GM23248 (cell line): ENCODE measurements around the gene SPPL2C. TPM values are rescaled to one million over a fixed set of nuclear protein-coding genes. Genes with fewer than 3 reads are reported as not detected.

Experiments
- DNase-seq: peaks from one replicate; pipeline ENCODE4 v3.0.0-alpha.2; 2015
- H2AFZ ChIP-seq: fragments of 200-600 bp; sonication (generic); 2 replicates; pipeline ENCODE4 v1.6.1; 2016; ENCODE audit warnings: antibody characterized with exemption
- H3F3A ChIP-seq: fragments of 200-600 bp; sonication (generic); 2 replicates; pipeline ENCODE4 v1.6.1; 2016; ENCODE audit warnings: mild to moderate bottlenecking, antibody characterized with exemption, mixed run types; ENCODE audit not compliant: insufficient read depth
- H3K27ac ChIP-seq: fragments of 200-600 bp; sonication (generic); 2 replicates; pipeline ENCODE4 v1.5.1; 2016; ENCODE audit warnings: mild to moderate bottlenecking
- H3K27me3 ChIP-seq: fragments of 200-600 bp; sonication (generic); replicated peaks from 2 replicates; pipeline ENCODE4 v1.6.1; 2016; ENCODE audit warnings: mild to moderate bottlenecking; ENCODE audit not compliant: insufficient read depth
- H3K36me3 ChIP-seq: fragments of 200-600 bp; sonication (generic); 2 replicates; pipeline ENCODE4 v1.6.1; 2016; ENCODE audit warnings: low read depth, mild to moderate bottlenecking
- H3K4me1 ChIP-seq: fragments of 200-600 bp; sonication (generic); 2 replicates; pipeline ENCODE4 v1.6.1; 2016; ENCODE audit warnings: mild to moderate bottlenecking; ENCODE audit not compliant: insufficient read depth
- H3K4me2 ChIP-seq: fragments of 200-600 bp; sonication (generic); one replicate; pipeline ENCODE4 v1.6.1; 2016; ENCODE audit warnings: mild to moderate bottlenecking; ENCODE audit not compliant: unreplicated experiment
- H3K4me3 ChIP-seq: fragments of 200-600 bp; sonication (generic); 2 replicates; pipeline ENCODE4 v1.5.1; 2016; ENCODE audit warnings: mild to moderate bottlenecking
- H3K79me2 ChIP-seq: fragments of 200-600 bp; sonication (generic); 2 replicates; pipeline ENCODE4 v1.6.1; 2016; ENCODE audit warnings: mild to moderate bottlenecking; ENCODE audit not compliant: insufficient read depth
- H3K9ac ChIP-seq: fragments of 200-600 bp; sonication (generic); 2 replicates; pipeline ENCODE4 v1.6.1; 2016; ENCODE audit warnings: mild to moderate bottlenecking
- H3K9me2 ChIP-seq: fragments of 200-600 bp; sonication (generic); 2 replicates; pipeline ENCODE4 v1.6.1; 2016; ENCODE audit warnings: mixed run types, mild to moderate bottlenecking, moderate library complexity; ENCODE audit not compliant: insufficient read depth
- H3K9me3 ChIP-seq: fragments of 200-600 bp; sonication (generic); one replicate; pipeline ENCODE4 v1.6.1; 2017; ENCODE audit warnings: low read depth
- H4K20me1 ChIP-seq: fragments of 200-600 bp; sonication (generic); 2 replicates; pipeline ENCODE4 v1.6.0; 2016; ENCODE audit not compliant: insufficient read depth
- EZH2 ChIP-seq: fragments of 200-600 bp; sonication (generic); IDR thresholded peaks from 2 replicates; pipeline ENCODE4 v1.6.1; 2018; ENCODE audit warnings: antibody characterized with exemption, mild to moderate bottlenecking; ENCODE audit not compliant: insufficient read depth, poor library complexity, severe bottlenecking
- EZH2phosphoT487 ChIP-seq: fragments of 200-600 bp; sonication (generic); IDR thresholded peaks from 2 replicates; pipeline ENCODE4 v1.6.1; 2018; ENCODE audit warnings: antibody characterized with exemption, moderate library complexity, mild to moderate bottlenecking, low read depth; ENCODE audit not compliant: insufficient read depth
- WGBS, 2 experiments: methylation state at CpG; one replicate each; pipeline ENCODE4 v1.1.6; 2015 to 2017; ENCODE audit warnings: low lambda C conversion rate in 2 of 2, low coverage in 1 of 2; ENCODE audit errors: missing lambda C conversion rate in 2 of 2; 5-methylcytosine and 5-hydroxymethylcytosine counted together
- in situ Hi-C: fragments of 300-500 bp; cut with MboI; formaldehyde crosslinking; loops from 2 replicates; pipeline ENCODE4 v1.15.0; 2020
- polyA plus RNA-seq: library from polyadenylated mRNA; unstranded; fragments of >200 nt; fragmentation: Nextera tagmentation; extraction: Ambion mirVana; gene quantifications from 2 replicates; pipeline ENCODE4 v1.2.1, GENCODE V29; 2016
- total RNA-seq: library from RNA; depleted of rRNA; stranded (reverse); fragments of >200 nt; shearing (Covaris generic); gene quantifications from 2 replicates; pipeline ENCODE4 v1.2.3, GENCODE V29; 2014; rRNA removed

Gene SPPL2C, protein sequence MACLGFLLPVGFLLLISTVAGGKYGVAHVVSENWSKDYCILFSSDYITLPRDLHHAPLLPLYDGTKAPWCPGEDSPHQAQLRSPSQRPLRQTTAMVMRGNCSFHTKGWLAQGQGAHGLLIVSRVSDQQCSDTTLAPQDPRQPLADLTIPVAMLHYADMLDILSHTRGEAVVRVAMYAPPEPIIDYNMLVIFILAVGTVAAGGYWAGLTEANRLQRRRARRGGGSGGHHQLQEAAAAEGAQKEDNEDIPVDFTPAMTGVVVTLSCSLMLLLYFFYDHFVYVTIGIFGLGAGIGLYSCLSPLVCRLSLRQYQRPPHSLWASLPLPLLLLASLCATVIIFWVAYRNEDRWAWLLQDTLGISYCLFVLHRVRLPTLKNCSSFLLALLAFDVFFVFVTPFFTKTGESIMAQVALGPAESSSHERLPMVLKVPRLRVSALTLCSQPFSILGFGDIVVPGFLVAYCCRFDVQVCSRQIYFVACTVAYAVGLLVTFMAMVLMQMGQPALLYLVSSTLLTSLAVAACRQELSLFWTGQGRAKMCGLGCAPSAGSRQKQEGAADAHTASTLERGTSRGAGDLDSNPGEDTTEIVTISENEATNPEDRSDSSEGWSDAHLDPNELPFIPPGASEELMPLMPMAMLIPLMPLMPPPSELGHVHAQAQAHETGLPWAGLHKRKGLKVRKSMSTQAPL
- total RNA-seq (not detected in 2 replicates), polyA plus RNA-seq (not detected in 2 replicates)

DNA sequence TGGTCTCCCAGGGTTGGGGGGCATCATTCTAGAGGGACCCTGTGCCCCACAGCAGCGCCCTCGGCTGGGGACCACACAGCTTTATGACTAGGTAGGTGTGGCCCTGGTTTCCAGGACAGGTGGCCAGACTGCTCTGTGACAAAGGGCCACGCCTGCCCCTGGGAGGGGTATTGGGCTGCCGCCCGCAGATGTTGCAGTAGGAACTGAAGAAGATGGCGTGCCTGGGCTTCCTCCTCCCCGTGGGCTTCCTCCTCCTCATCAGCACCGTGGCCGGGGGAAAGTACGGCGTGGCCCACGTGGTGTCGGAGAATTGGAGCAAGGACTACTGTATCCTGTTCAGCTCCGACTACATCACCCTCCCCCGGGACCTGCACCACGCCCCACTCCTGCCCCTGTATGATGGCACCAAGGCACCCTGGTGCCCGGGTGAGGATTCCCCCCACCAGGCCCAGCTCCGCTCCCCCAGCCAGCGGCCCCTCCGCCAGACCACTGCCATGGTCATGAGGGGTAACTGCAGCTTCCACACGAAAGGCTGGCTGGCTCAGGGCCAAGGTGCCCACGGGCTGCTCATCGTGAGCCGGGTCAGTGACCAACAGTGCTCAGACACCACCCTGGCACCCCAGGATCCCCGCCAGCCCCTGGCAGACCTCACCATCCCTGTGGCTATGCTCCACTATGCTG, at the start of gene SPPL2C:
Gene SPPL2C (plus strand): TSS at position 187 of the 681 bp plus-strand sequence. CDS start 26 bp downstream, at position 213.
- no peak for TF ChIP-seq EZH2phosphoT487
- no peak for TF ChIP-seq EZH2
- 0 out of 2 replicates have a peak, but pooled peaks cover 19% of the 10 kb centered on the region for H3K27me3 ChIP-seq
- no peaks in the 10 kb centered on the region for H3K36me3 ChIP-seq
- H4K20me1 ChIP-seq = no peaks in the 10 kb centered on the region
- WGBS, 2 experiments = 62 to 66% methylated on average over 25 of the region's 25 CpGs
- in situ Hi-C loops = loop anchor here (25.0 kb wide), 1 partner anchor 417 kb away; no protein-coding TSS in a partner anchor
- no peak for DNase-seq
- H3K79me2 ChIP-seq = no peaks in the 10 kb centered on the region
- H3F3A ChIP-seq = no peaks in the 10 kb centered on the region
- no peak within 1 kb of the TSS for H3K4me3 ChIP-seq
- H3K4me1 ChIP-seq = no peaks in the 10 kb centered on the region
- no peaks in the 10 kb centered on the region for H3K9me3 ChIP-seq
- no peak within 1 kb of the TSS for H2AFZ ChIP-seq
- no peak within 1 kb of the TSS for H3K4me2 ChIP-seq
- H3K9ac ChIP-seq = no peak within 1 kb of the TSS
- no peak within 1 kb of the TSS for H3K27ac ChIP-seq
- no peaks in the 10 kb centered on the region for H3K9me2 ChIP-seq

DNA sequence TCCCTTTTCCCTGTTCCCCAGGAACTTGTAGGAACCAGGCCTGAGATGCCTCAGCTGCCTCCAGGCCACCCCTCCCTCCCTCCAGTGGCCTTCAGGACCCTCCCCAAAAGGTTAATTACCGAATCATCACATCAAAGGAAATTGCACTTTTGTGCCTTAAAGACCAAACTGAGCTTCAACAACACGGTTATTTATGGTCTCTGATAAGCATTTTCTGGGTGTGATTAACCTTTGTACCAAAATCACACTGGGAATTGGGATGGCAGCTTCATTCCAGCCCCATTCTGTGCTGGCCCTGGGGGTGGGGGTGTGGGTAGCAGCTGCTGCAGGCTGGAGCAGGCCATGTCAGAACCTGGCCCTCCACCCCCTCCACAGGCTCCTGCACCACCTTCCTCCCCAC, 43.9 kb upstream of the SPPL2C start:
- 25 to 51% methylated on average over 2 of the region's 2 CpGs for WGBS, 2 experiments
- no peak overlapping the region for H3K27ac ChIP-seq
- H2AFZ ChIP-seq = no peak overlapping the region
- no peak overlapping the region for H3K4me3 ChIP-seq
- in situ Hi-C loops = no loop called here
- H3F3A ChIP-seq = no peaks in the 10 kb centered on the region
- peaks cover 37% of the 10 kb centered on the region for H3K27me3 ChIP-seq
- H3K9ac ChIP-seq = no peak overlapping the region
- TF ChIP-seq EZH2phosphoT487 (no peak), EZH2 (no peak)
- no peak for DNase-seq
- H4K20me1 ChIP-seq = no peaks in the 10 kb centered on the region
- H3K4me1 ChIP-seq = no peaks in the 10 kb centered on the region
- no peaks in the 10 kb centered on the region for H3K9me3 ChIP-seq
- H3K79me2 ChIP-seq = no peaks in the 10 kb centered on the region
- no peaks in the 10 kb centered on the region for H3K9me2 ChIP-seq
- no peaks in the 10 kb centered on the region for H3K36me3 ChIP-seq
- no peak overlapping the region for H3K4me2 ChIP-seq

DNA sequence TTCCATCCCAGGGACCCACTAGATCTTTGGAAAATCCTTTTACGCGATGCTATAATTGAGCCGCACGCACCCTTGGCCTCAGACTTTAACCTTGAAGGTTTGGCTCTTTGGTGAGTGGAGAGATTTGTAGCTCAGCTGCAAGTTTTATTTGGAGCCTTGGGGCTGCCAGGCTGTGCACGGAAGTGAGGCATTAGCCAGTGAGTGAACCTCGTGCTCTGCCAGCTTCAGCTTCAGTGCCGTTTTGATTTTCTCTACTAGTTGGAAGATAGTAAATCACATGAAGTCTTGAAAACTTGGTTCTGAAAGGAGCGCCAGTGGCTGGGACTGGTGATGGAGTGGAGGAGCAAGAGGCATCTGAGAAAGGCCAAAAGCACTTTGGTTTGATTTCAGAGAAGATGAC, 43.3 kb upstream of the SPPL2C start:
- Histone ChIP-seq H4K20me1 (no peaks in the 10 kb centered on the region), H3K79me2 (no peaks in the 10 kb centered on the region), H2AFZ (no peak overlapping the region), H3K27ac (no peak overlapping the region), H3K4me2 (no peak overlapping the region), H3K9me2 (no peaks in the 10 kb centered on the region), H3K9me3 (no peaks in the 10 kb centered on the region), H3K4me3 (no peak overlapping the region), H3F3A (no peaks in the 10 kb centered on the region), H3K4me1 (no peaks in the 10 kb centered on the region), H3K9ac (no peak overlapping the region), H3K36me3 (no peaks in the 10 kb centered on the region), H3K27me3 (peaks cover 37% of the 10 kb centered on the region)
- in situ Hi-C loops = no loop called here
- DNase-seq = no peak
- TF ChIP-seq EZH2phosphoT487 (no peak), EZH2 (no peak)
- WGBS, 2 experiments = 13 to 15% methylated on average over 8 of the region's 8 CpGs

DNA sequence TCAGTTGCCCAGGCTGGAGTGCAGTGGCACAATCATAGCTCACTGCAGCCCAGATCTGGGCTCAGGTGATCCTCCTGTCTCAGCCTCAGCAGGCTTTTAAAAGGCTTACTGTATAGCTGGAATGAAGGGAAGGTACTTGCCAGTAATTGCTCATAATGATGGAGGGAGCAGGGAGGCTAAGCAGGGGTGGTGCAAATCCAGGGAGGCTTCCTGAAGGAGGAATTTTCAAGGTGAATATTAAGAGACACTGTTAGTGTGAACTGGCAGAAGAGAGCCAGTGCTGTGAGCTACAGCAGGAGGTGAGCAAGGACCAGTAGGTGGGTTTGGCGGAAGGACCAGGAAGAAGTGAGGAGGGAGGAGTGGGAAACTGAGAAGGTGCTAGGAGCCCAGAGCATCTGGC, 35.8 kb upstream of the SPPL2C start:
- H2AFZ ChIP-seq = no peak overlapping the region
- H3K4me2 ChIP-seq = no peak overlapping the region
- H3K4me3 ChIP-seq = no peak overlapping the region
- H3K27me3 ChIP-seq = peaks cover 20% of the 10 kb centered on the region; the same call in 1 of the 2 replicates
- H3K9ac ChIP-seq = no peak overlapping the region
- H3K79me2 ChIP-seq = no peaks in the 10 kb centered on the region
- H3K36me3 ChIP-seq = no peaks in the 10 kb centered on the region
- H3F3A ChIP-seq = no peaks in the 10 kb centered on the region
- in situ Hi-C loops = no loop called here
- no peak for DNase-seq
- no peak overlapping the region for H3K27ac ChIP-seq
- H4K20me1 ChIP-seq = no peaks in the 10 kb centered on the region
- H3K4me1 ChIP-seq = no peaks in the 10 kb centered on the region
- no peaks in the 10 kb centered on the region for H3K9me2 ChIP-seq
- no peaks in the 10 kb centered on the region for H3K9me3 ChIP-seq
- WGBS, 2 experiments = 76 to 88% methylated on average over 1 of the region's 1 CpG
- TF ChIP-seq EZH2 (no peak), EZH2phosphoT487 (no peak)
